OCI-LY7 (cell line): Measurements from ENCODE around the gene CALY.

Experiments
- CTCF ChIP-seq: fragments of 200-600 bp; sonication (generic); conservative IDR thresholded peaks from 2 replicates; pipeline ENCODE4 v1.5.1; 2014; ENCODE audit warnings: mild to moderate bottlenecking, antibody characterized with exemption, low read length, moderate library complexity, mixed read lengths
- EZH2phosphoT487 ChIP-seq: fragments of 200-600 bp; sonication (generic); IDR thresholded peaks from 2 replicates; pipeline ENCODE4 v1.6.1; 2018; ENCODE audit warnings: low read depth, borderline replicate concordance, mild to moderate bottlenecking, mixed run types, antibody characterized with exemption, low read length, moderate library complexity, mixed read lengths

GRCh38 chr10:133324857-133325260, 11.8 kb downstream of the CALY start:
- TF ChIP-seq CTCF (no peak), EZH2phosphoT487 (no peak)
